H9 (cell line): ENCODE results near the gene MUSK. TPM values are rescaled to one million over a fixed set of nuclear protein-coding genes. Genes with fewer than 3 reads are reported as not detected.

Source experiments
- DNase-seq: peaks from one replicate; pipeline ENCODE4 v3.0.0-alpha.2; 2017
- H2AFZ ChIP-seq: one replicate; pipeline ENCODE4 v1.6.1; 2013; ENCODE audit warnings: mild to moderate bottlenecking, low read length, control low read depth, moderate library complexity
- H2AK5ac ChIP-seq: 2 replicates; pipeline ENCODE4 v1.6.1; 2013; ENCODE audit warnings: low read length, control low read depth, mixed read lengths; ENCODE audit not compliant: insufficient read length
- H2BK120ac ChIP-seq: one replicate; pipeline ENCODE4 v1.6.1; 2013; ENCODE audit warnings: low read depth, mild to moderate bottlenecking, low read length, control low read depth, inconsistent platforms; ENCODE audit not compliant: poor library complexity, severe bottlenecking
- H2BK12ac ChIP-seq: 2 replicates; pipeline ENCODE4 v1.6.1; 2013; ENCODE audit warnings: low read length, control low read depth, mixed read lengths, low read depth; ENCODE audit not compliant: insufficient read length
- H2BK15ac ChIP-seq: 2 replicates; pipeline ENCODE4 v1.6.1; 2013; ENCODE audit warnings: low read depth, low read length, control low read depth
- H2BK20ac ChIP-seq: one replicate; pipeline ENCODE4 v1.6.1; 2013; ENCODE audit warnings: low read depth, mild to moderate bottlenecking, low read length, control low read depth, inconsistent platforms; ENCODE audit not compliant: poor library complexity, severe bottlenecking
- H2BK5ac ChIP-seq: 2 replicates; pipeline ENCODE4 v1.6.1; 2013; ENCODE audit warnings: low read length, control low read depth, mixed read lengths; ENCODE audit not compliant: insufficient read length
- H3K14ac ChIP-seq: 2 replicates; pipeline ENCODE4 v1.6.1; 2013; ENCODE audit warnings: low read length, control low read depth; ENCODE audit not compliant: insufficient read depth
- H3K18ac ChIP-seq: 2 replicates; pipeline ENCODE4 v1.6.1; 2013; ENCODE audit warnings: low read depth, mild to moderate bottlenecking, mixed read lengths, low read length, control low read depth; ENCODE audit not compliant: insufficient read length
- H3K23ac ChIP-seq: 2 replicates; pipeline ENCODE4 v1.6.1; 2013; ENCODE audit warnings: low read length, control low read depth, mixed read lengths, low read depth; ENCODE audit not compliant: insufficient read length
- H3K23me2 ChIP-seq: 2 replicates; pipeline ENCODE4 v1.6.1; 2013; ENCODE audit warnings: low read depth, mild to moderate bottlenecking, mixed read lengths, low read length, control low read depth; ENCODE audit not compliant: insufficient read length, poor library complexity, severe bottlenecking
- H3K27ac ChIP-seq: 2 replicates; pipeline ENCODE4 v1.5.1; 2013; ENCODE audit warnings: low read length, control low read depth, mixed read lengths, low read depth; ENCODE audit not compliant: insufficient read length
- H3K27me3 ChIP-seq: 2 replicates; pipeline ENCODE4 v1.6.1; 2013; ENCODE audit warnings: low read length, control low read depth, inconsistent platforms; ENCODE audit not compliant: insufficient read depth
- H3K4ac ChIP-seq: 2 replicates; pipeline ENCODE4 v1.6.1; 2013; ENCODE audit warnings: low read depth, mild to moderate bottlenecking, control low read depth, inconsistent platforms, low read length, moderate library complexity
- H3K4me1 ChIP-seq: 2 replicates; pipeline ENCODE4 v1.6.1; 2013; ENCODE audit warnings: low read length, control low read depth, inconsistent platforms; ENCODE audit not compliant: insufficient read depth
- H3K4me2 ChIP-seq: 2 replicates; pipeline ENCODE4 v1.6.1; 2013; ENCODE audit warnings: low read length, control low read depth, mixed read lengths; ENCODE audit not compliant: insufficient read length, insufficient read depth
- H3K56ac ChIP-seq: 2 replicates; pipeline ENCODE4 v1.6.1; 2013; ENCODE audit warnings: low read depth, mild to moderate bottlenecking, mixed read lengths, low read length, control low read depth; ENCODE audit not compliant: insufficient read length
- H3K79me1 ChIP-seq: 2 replicates; pipeline ENCODE4 v1.6.1; 2013; ENCODE audit warnings: low read depth, mild to moderate bottlenecking, moderate library complexity, low read length, control low read depth, inconsistent platforms; ENCODE audit not compliant: insufficient read depth, poor library complexity, severe bottlenecking
- H3K79me2 ChIP-seq: 2 replicates; pipeline ENCODE4 v1.6.1; 2013; ENCODE audit warnings: low read length, control low read depth, inconsistent platforms; ENCODE audit not compliant: insufficient read depth
- H3K9ac ChIP-seq: 2 replicates; pipeline ENCODE4 v1.6.1; 2013; ENCODE audit warnings: low read length, control low read depth, mixed read lengths; ENCODE audit not compliant: insufficient read length; ENCODE audit errors: extremely low read depth
- H3K9me3 ChIP-seq: one replicate; pipeline ENCODE4 v1.6.1; 2013; ENCODE audit warnings: low read depth, low read length, inconsistent platforms; ENCODE audit not compliant: control insufficient read depth
- H3T11ph ChIP-seq: one replicate; pipeline ENCODE4 v1.6.1; 2013; ENCODE audit warnings: mild to moderate bottlenecking, low read length, control low read depth, inconsistent platforms
- H4K20me1 ChIP-seq: one replicate; pipeline ENCODE4 v1.6.1; 2013; ENCODE audit not compliant: control insufficient read depth, insufficient read length, insufficient read depth
- H4K5ac ChIP-seq: 2 replicates; pipeline ENCODE4 v1.6.1; 2013; ENCODE audit warnings: low read depth, mild to moderate bottlenecking, mixed read lengths, low read length, control low read depth; ENCODE audit not compliant: insufficient read length
- H4K8ac ChIP-seq: replicated peaks from 2 replicates; pipeline ENCODE4 v1.6.1; 2013; ENCODE audit warnings: low read length, control low read depth, mixed read lengths, low read depth; ENCODE audit not compliant: insufficient read length
- H4K91ac ChIP-seq: 2 replicates; pipeline ENCODE4 v1.6.1; 2013; ENCODE audit warnings: low read depth, mild to moderate bottlenecking, moderate library complexity, mixed read lengths, low read length, control low read depth; ENCODE audit not compliant: insufficient read length
- H3K27ac Mint-ChIP-seq, 3 experiments: 2 replicates in 2 of 3; 3 replicates in 1 of 3; pipeline ENCODE4 v1.8.0; 2020 to 2021; ENCODE audit warnings: mixed read lengths in 3 of 3, mild to moderate bottlenecking in 1 of 3, moderate library complexity in 1 of 3
- H3K27me3 Mint-ChIP-seq: 2 replicates; pipeline ENCODE4 v1.8.0; 2021; ENCODE audit warnings: low read depth, mild to moderate bottlenecking, moderate library complexity, mixed read lengths
- H3K36me3 Mint-ChIP-seq, 3 experiments: 2 replicates in 2 of 3; 3 replicates in 1 of 3; pipeline ENCODE4 v1.8.0; 2020 to 2021; ENCODE audit warnings: low read depth in 3 of 3, mixed read lengths in 3 of 3; ENCODE audit not compliant: insufficient read depth in 1 of 3
- H3K4me1 Mint-ChIP-seq, 2 experiments: 2 replicates each; pipeline ENCODE4 v1.8.0; 2020; ENCODE audit warnings: mixed read lengths in 2 of 2
- H3K4me3 Mint-ChIP-seq, 2 experiments: 2 replicates in 1 of 2; 3 replicates in 1 of 2; pipeline ENCODE4 v1.8.0; 2020 to 2021; ENCODE audit warnings: mild to moderate bottlenecking in 2 of 2, mixed read lengths in 2 of 2, moderate library complexity in 1 of 2
- H3K9me3 Mint-ChIP-seq, 2 experiments: 2 replicates in 1 of 2; 3 replicates in 1 of 2; pipeline ENCODE4 v1.8.0; 2020; ENCODE audit warnings: mild to moderate bottlenecking in 2 of 2, mixed read lengths in 2 of 2, moderate library complexity in 1 of 2
- CTCF ChIP-seq: fragments of 200-600 bp; sonication (generic); conservative IDR thresholded peaks from 3 replicates; pipeline ENCODE4 v1.8.0; 2021; ENCODE audit warnings: antibody characterized with exemption, mild to moderate bottlenecking
- WGBS: extraction: QIAGEN DNeasy Blood & Tissue Kit; methylation state at CpG from one replicate; pipeline ENCODE4 v1.1.7; 2013; ENCODE audit warnings: missing lambda C conversion rate, low lambda C conversion rate, mixed read lengths; ENCODE audit not compliant: insufficient read length; ENCODE audit errors: extremely low coverage; 5-methylcytosine and 5-hydroxymethylcytosine counted together
- total RNA-seq: library from RNA; stranded (reverse); gene quantifications from 2 replicates; pipeline ENCODE4 v1.2.1, GENCODE V29; 2021

Gene MUSK
- total RNA-seq, 1 experiment from 2014 or later = not detected

DNA sequence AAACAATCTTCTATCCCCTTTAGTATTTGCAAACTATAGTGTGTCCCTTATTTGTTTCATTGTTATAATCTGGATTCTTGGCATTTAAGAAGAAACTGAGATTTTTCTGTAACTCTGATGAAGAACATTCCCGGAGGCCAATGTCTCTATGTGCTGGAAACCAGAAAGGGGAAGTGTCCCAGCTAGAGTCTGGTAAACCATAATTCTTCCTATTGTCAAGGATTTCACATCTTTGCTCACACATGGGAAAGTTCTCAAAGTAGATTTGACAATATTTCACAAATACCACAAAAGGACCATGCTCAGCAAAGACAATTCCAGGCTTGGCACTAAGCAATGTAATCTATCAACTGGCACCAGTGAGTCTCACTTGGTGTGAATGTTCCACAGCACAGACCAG lies 146.8 kb downstream of the MUSK start:
- no peak overlapping the region for H3K14ac ChIP-seq
- Mint-ChIP-seq H3K4me1 (peaks cover 5 to 8% of the 10 kb centered on the region in 2 experiments), H3K4me3 (no peak overlapping the region), H3K27ac (no peak overlapping the region), H3K36me3 (no peaks in the 10 kb centered on the region), H3K27me3 (no peaks in the 10 kb centered on the region), H3K9me3 (no peaks in the 10 kb centered on the region)
- no peak overlapping the region for H3T11ph ChIP-seq
- H3K4me1 ChIP-seq = no peaks in the 10 kb centered on the region
- H3K27me3 ChIP-seq = no peaks in the 10 kb centered on the region
- H2BK12ac ChIP-seq = no peak overlapping the region
- H3K56ac ChIP-seq = no peak overlapping the region
- H3K23me2 ChIP-seq = no peaks in the 10 kb centered on the region
- H3K79me2 ChIP-seq = no peaks in the 10 kb centered on the region
- no peak overlapping the region for H3K18ac ChIP-seq
- no peak overlapping the region for H4K5ac ChIP-seq
- no peak overlapping the region for H2AFZ ChIP-seq
- DNase-seq = no peak
- H4K91ac ChIP-seq = no peak overlapping the region
- no peaks in the 10 kb centered on the region for H3K9me3 ChIP-seq
- no CpG with 5 or more reads among the region's 1 CpG for WGBS
- no peak overlapping the region for H4K8ac ChIP-seq
- TF ChIP-seq CTCF = no peak
- H3K4ac ChIP-seq = no peak overlapping the region
- no peak overlapping the region for H3K23ac ChIP-seq
- H2BK20ac ChIP-seq = no peak overlapping the region
- no peak overlapping the region for H2BK120ac ChIP-seq
- no peak overlapping the region for H2BK15ac ChIP-seq
- no peak overlapping the region for H3K9ac ChIP-seq
- no peaks in the 10 kb centered on the region for H3K79me1 ChIP-seq
- H3K4me2 ChIP-seq = no peak overlapping the region
- H3K27ac ChIP-seq = no peak overlapping the region
- H4K20me1 ChIP-seq = no peaks in the 10 kb centered on the region
- H2BK5ac ChIP-seq = no peak overlapping the region
- no peak overlapping the region for H2AK5ac ChIP-seq
